Amniotic epithelial cell (primary cell): ENCODE measurements around the gene RFC1.
A peak's percentile ranks its signal among the peaks of the same experiment; 100 is the strongest.
"Not testable (repeated sequence)": the region's sequence is repeated elsewhere in the genome, so short reads cannot be mapped to it uniquely, and the experiment has no call there.

Source experiments
- DNase-seq: peaks from one replicate; pipeline ENCODE4 v3.0.0-alpha.2; 2010; ENCODE audit warnings: low read depth

RFC1 gene

DNA sequence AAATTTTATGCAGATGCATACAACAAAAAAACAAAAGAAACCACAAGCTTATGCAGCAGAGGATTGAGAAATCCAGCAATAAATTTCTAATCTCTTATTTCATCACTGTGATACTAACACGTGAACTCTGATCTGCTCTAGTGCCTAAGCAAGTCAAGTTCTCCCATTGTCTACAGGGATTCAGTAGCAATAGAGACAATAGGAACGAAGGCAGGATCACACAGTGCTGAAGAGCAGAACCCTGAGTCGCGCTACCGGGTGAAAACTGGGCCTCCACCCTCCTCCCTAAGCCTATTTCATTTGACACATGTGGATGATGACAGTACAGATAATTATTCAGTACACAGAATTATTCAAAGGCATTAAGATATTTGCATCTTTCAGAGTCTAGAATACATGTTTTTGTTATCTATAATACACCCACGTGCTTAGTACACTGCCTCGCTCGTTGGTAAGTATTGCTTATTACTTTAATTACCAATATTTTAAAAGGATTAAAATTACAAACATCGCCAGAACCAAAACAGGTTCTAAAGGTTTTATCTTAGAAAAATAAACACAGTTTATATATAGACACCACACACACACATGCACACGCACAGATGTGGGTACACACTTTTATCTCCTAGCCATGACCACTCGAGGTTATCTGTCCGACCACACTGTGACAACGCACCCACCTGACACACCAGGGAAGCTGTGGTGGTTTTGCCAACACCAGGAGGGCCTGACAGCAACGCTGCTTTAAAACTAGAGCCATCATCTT is 60.1 kb downstream of the RFC1 start:
- peak; percentile 78 for DNase-seq

DNA sequence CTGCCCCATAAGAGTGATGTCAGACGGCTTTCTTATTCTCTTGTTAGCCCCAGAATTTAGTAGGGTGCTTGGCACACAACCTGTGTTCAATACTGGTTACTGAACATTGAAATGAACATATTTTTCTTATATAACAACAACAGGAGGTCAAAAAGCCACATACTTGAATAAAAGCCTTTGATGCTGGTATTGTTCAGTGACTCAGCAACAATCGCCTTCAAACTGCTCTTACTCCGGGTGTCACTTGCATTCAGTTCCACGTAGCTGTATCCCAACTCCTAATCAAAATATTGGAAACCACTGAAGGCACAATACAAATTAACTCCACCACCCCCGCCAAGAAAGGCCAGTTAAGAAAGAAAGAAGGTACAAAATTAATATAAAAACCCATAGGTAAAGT is 61.5 kb downstream of the RFC1 start:
- DNase-seq: peak; percentile 5

DNA sequence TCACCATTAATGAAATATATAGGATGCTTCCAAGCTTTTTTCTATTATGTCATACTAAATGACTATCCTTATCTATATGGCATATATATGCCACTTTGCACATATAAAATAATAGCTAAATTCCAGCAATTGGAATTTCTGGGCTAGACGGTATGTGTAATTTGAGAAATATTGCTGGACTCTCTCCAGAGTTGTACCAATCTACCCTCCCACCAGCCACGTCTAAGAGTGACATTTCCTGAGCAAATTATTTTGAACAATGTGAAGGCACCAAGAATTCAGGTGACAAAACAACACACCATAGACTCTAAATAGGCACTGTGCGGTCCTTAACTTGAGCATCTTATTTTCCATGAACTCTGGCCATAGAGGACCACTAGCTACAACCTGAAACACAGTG is 62.3 kb downstream of the RFC1 start:
- DNase-seq: no peak

DNA sequence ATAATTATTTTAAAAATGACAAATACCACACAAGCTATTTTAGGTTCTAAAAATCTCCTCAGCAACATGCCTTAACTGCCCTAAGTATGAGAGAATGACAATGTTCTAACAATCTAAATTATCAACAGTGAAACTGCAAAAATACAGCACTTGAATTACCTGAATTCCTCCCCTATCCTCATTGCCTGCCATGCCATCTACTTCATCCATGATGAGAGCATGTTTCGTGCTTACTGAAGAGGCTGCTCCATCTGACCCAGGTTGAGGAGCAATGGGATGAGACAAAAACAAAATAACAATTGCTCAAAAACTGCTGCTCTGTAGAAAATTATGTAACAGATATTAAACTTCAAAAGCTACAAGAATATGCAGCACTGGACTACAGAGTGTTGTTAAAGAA is 63.3 kb downstream of the RFC1 start:
- DNase-seq: no peak

DNA sequence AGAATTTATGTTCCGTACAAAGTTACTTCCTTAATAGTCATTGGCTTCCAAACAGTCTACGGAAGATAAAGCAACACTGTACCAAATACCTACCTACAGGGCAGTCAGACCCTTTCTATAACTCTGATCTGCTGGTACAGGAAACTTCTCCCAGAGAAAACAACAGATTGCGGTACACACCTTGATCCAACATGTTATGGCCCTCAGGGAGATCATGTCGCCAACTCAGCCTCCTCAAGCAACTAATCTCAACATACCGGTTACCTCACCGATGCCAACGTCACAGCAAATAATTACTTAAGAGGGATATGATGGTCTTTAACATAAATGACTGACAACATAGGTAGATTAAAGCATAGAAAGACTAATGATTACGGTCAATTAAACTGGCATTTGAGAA is 70.4 kb downstream of the RFC1 start:
- no peak for DNase-seq

DNA sequence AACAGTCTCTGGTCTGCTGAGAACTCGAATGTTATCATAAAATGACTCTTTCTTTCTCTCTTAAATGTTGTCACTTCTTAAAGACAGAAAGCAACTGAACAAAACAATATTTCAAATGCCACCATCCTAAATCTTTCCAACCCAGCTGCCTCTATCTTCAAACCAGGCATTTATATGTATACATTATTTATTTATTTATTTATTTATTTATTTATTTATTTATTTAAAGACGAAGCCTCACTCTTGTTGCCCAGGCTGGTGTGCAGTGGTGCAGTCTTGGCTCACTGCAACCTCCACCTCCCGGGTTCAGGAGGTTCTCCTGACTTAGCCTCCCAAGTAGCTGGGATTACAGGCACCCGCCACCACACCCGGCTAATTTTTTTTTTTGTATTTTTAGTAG is 73.7 kb downstream of the RFC1 start:
- DNase-seq: not testable (repeated sequence)

DNA sequence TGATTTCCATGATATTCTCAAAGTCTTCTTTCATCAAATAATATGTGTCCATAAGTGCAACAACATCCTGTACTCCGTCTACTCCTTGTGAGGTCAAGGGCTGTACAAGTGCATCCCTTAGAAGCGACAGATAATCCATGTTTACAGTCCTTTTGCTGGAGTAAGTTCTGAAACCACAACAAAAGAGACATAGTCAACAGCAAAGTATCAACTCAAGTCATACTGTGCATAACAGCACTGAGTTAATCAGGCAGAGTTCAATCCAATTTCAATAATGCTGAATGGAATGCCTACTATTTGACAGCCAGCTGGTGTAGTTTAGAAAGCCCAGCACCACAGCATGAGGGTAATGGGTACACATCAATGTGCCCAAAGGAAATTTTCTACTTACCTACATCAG is 74.5 kb downstream of the RFC1 start:
- no peak for DNase-seq

DNA sequence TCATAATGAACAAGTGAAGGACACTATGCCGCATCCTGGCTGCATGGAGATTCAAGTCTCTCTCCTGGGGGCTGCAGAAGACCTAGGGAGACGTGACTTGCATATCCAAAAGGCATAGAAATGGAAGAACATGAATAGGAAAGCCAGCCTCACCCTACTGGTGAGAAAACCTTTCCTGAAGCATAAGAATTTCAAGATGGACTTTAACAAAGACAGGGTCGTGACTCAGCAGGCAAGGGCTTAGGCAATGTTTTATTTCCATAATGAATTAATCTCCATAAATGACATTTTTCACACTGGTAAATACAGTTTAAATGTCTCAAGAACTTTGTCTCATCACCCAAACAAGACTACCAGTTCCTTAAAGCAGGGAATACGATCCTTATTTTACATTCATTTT is 78.9 kb downstream of the RFC1 start:
- DNase-seq: no peak

DNA sequence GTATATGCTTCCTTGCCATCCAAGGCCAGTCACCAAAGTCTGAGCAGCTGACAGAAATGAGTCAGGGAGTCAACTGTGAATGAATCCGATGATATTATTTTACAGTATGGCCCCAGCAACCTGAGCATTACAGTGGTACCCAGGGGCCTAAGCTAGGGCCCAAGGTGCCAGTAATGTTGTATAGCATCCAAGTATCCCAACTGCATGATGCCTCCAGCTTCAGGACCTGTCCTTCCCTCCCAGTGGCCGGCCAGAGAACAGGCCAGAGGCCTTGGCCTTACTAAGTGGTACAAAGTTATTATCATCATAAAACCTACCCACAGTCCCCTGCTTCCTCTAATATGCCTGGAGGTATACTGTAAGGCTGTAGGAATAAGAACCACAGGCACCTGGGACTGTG is 79.9 kb downstream of the RFC1 start:
- no peak for DNase-seq

DNA sequence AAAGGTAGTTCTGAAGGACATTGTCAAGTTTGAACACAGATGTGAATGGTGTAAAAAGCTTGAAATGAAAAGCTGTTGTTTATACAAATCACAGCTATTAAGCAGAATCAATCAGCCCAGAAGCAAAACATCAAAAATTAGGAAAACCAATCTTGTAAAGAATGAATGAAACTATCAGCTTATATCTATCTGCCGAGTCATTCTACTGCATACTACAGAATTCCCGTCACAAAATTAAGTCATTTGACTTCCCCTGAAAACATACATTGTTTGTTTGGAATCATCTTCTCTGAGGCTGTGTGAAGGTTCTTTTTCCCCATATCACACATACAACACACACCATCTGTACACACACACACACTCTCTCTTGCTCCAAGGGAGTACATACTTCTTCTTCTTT is 80.3 kb downstream of the RFC1 start:
- no peak for DNase-seq

DNA sequence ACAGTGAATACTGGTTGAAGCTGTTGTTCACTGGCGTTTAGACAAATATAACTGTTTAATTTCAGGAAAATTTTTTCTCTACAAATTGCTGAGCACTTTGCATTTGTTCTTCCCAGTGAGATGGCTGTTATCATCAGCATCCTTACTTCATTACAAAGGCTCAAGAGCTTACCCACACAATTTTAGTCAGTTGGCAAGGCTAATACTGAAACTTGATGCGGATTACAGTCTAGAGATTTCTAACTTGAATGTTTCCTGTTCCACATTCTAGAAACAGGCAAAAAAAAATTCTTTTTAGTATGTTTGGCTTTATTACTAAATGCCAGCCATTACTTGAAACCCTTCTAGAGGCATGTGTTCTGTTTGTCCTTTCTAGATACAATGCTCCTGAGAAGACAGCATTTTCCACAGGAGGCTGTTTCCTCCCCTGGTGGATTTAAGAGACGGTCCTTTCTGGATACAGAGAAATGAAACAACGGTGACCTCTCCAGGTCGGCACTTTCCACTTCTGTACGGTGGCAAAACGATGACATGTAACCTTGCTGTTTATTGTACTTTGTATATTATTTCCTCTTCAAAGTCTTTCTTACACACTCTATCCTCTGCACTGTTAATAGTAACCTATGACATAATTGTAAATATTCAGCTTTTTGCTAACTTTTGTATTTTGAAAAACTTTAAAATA is 80.9 kb downstream of the RFC1 start:
- DNase-seq: no peak

DNA sequence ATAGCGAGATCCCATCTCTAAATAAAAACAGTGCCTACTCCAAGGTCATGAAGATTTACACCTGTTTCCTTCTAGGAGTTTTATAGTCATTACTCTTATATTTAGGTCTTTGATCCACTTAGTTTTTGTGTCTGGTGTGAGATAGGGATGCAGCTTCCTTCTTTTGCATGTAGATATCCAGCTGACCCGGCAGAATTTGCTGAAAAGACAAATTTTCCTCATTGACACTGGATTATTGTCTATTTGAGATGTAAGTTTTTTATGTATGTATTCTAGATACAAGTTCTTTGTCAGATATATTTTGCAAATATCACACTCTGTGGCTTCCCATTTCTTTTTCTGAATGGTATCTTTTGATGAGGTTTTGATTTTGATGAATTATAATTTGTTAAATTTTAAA is 85.4 kb downstream of the RFC1 start:
- no peak for DNase-seq

DNA sequence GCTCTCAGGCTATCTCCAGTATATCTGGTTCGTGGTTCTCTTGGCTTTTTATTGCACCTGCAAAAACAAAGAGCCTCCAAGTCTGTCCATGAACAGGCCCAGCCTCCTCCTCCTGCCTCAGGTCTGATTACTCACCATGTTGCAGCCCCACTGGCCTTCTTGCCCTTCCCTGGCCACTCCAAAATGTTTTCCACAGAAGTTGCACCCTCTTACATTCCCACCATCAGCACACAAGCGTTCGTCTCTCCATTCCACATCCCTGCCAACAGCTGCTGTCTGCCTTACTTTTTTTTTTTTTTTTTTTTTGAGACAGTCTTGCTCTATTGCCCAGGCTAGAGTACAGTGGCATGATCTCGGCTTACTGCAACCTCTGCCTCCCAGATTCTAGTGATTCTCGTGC is 86.7 kb downstream of the RFC1 start:
- no peak for DNase-seq

DNA sequence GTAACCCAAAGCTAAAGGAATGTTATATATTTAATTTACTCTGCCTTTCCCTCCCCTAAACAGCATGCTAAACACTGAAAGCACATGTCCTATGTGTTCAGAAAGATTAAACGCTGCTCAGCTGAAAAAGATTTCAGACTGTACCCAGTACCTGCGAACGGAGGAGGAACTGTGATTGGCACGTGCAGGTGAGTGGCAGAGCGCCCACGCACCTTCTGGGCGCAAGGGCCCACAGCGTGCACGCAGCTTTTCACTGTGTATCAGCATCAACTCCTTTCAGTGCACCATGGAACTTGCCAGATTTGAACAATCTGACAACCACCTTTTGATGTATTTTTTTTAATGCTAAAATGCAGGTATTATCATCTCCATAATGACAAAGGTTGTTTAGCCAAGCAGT is 87.7 kb downstream of the RFC1 start:
- DNase-seq: no peak

DNA sequence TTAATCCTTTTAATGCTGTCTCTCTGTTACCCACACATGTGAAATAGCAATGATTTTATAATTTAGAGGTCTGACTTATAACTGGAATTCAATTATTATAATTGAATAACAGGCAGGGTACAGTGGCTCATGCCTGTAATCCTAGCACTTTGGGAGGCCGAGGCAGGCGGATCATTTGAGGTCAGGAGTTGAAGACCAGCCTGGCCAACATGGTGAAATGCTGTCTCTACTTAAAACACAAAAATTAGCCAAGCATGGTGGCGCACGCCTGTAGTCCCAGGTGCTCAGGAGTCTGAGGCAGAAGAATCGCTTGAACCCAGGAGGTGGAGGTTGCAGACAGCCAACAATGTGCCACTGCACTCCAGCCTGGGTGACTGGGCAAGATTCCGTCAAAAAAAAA is 88.5 kb downstream of the RFC1 start:
- not testable (repeated sequence) for DNase-seq

DNA sequence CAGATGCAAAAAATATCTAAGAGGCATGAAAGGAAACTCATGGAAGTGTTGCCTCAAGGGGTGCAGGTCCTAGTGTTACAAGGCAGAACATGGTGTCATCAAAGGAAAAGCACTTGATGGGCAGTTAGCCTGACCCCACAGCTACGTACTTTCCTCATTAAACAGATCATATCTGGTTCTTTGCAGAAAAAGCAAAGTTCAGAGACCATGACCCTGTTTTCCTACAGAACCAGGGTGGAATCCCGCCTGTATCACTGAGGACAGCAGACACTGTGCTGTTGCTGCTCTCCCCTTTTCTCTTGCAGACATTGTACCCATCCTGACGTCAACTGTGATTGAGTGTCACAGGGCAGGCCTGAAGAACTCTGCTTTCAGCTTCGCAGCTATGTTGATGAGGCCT is 91.7 kb downstream of the RFC1 start:
- no peak for DNase-seq

DNA sequence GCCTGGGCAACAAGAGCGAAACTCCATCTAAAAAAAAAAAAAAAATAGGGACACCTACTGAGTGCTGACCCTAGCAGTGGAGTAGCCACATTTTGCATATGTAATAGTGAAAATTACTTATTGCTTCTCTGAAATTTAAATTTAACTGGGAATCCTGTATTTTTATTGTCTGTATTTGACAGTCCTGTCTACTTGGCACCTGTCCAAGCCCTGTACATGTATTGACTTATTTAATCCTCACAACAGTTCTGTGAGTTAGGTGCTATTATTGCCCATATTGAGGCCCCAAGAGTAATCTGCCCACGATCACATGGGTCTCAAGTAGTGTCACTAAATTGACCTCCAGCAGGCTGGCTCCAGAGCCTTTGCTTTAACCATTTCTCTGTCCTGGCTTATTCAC is 102.3 kb downstream of the RFC1 start:
- no peak for DNase-seq

DNA sequence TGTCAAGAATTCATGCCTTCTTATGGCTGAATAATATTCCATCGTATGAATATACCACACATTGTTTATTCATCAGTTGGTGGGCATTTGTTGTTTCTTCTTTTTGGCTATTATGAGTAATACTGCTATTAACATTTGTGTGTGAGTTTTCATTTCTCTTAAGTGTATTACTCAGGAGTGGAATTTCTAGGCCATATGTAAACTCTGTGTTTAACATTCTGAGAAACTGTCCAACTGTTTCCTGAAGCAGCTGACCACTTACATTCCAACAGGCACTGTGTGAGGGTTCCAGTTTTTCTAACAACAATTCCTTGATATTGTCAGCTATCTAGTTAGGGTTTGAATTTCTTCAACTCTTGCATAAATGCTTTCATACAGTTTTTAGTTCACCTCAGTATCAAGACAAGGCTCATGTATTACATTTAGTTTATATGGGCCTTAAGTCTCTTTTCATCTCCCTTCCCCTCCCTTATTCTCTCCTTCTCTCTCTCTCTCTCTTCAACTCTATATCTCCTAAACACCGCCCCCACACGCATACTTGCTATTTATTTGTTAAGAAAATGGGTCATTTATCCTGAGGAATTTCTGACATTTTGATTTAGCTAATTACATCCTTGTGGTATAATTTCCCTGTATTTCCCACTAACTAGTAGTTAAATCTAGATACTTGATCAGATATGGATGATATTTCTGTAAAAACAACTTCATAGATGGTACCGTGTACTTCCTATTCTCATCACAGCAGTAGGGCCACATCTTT is 106.4 kb downstream of the RFC1 start:
- peak; percentile 59 for DNase-seq

DNA sequence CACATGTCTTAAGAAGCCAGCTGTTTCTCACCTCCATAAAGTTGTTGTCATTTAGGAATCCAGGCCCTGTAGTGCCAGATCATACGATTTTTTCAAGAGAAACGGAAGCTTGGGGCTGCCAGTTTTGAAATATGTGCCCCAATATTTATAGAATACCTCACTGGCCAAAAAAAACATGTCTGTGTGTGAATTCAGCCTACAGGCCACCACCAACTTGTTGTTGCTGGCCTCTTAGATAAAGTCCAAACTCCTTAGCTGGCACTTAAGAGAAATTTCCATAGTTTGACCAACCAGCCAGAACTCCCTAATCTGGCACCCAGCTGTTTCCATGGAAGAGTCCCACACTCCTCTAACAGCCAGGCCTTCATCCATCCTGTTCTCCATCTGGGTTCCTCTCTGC is 109.7 kb downstream of the RFC1 start:
- no peak for DNase-seq

DNA sequence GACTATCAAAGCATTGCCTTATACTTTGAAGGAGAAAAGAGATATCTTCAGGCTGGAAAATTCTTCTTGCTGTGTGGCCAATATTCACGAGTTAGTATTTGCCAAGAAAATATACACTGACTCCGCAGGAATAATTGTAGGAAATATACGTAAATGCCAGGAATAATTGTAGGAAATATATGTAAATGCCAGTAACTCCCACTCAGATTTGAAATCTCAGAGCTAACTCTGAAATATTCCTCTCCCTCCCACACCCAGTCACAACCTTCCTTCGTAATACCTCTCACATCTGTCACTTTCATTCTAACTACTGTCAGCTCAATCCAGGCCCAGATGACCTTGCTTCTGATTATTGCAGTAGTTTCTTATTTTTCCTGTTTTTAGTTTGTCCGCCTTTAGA is 110.3 kb downstream of the RFC1 start:
- DNase-seq: no peak

DNA sequence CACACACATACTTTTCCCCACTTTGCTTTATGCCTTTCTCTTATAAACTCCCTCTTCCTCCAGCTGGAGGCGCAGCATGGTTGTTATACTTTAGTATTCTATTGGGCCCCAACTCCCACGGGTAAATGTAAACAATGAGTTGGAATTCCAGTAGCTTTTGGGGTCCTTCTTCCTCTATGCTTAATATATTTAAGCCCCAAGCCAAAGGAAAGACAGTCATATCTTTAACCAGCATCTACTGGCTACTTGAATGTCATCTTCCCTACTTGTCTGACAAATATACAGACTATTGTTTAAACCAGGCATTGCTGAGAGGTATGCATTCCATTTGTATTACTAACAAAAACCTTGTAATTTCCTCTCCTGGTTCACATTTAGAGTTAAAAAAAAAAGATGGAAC is 110.9 kb downstream of the RFC1 start:
- DNase-seq: peak; percentile 39

DNA sequence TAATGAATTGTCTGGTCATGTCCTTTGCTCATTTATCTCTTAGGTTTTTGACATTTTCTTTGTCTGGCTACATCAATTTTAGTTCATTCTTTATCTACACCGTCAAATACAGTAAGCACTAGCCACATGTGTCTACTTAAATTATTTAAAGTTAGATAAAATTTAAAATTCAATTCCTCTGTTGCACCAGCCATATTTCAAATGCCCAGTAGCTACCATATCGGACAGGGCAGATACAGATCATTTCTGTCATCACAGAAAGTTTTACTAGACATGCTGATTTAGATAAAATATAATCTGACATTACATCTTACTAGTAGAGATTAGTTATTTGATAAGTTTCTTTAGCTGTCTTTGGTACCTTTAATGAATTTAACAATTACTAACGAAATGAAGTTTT is 122.7 kb downstream of the RFC1 start:
- DNase-seq: no peak
